ENCODE measurements around the gene VPS35L.
"Not testable (repeated sequence)": the region's sequence is repeated elsewhere in the genome, so short reads cannot be mapped to it uniquely, and the experiment has no call there.

Gene VPS35L

DNA sequence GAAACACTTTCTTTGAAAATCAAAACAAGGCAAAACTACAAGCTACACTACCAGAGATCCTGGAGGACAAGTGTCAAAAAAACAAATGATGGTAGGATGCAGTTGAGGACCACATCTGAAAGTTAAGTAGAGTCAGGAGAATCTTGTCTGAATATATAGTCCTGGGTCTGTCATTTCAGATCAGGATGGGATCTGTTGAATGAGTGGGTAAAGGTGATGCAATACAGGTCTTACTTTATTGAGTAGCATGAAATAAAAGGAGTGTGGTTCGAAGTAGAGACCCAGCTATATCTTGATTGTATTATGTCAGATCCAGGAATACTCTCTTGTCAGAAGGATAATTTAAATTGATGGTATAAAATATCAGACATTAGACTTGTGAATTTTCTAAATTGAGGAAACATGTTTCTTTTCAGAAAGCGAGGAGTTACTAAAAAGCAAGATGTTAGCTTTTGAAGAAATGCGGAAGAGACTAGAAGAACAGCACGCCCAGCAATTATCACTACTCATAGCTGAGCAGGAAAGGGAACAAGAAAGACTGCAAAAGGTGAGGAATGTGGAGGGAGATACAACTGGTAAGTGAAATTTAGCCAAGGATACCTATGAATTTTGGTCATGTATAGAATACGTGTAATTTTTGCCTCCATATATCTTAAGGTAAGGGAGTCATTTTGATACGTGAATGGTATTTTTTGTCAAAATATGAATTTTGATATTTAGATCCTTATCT lies 15.1 kb upstream of the VPS35L start:
- no peak for DNase-seq (ENCODE audit: low read depth, low spot score)

GRCh38 chr16:19542138-19542821 lies 13.2 kb upstream of the VPS35L start:
- DNase-seq (ENCODE audit: low read depth, low spot score) = no peak

DNA sequence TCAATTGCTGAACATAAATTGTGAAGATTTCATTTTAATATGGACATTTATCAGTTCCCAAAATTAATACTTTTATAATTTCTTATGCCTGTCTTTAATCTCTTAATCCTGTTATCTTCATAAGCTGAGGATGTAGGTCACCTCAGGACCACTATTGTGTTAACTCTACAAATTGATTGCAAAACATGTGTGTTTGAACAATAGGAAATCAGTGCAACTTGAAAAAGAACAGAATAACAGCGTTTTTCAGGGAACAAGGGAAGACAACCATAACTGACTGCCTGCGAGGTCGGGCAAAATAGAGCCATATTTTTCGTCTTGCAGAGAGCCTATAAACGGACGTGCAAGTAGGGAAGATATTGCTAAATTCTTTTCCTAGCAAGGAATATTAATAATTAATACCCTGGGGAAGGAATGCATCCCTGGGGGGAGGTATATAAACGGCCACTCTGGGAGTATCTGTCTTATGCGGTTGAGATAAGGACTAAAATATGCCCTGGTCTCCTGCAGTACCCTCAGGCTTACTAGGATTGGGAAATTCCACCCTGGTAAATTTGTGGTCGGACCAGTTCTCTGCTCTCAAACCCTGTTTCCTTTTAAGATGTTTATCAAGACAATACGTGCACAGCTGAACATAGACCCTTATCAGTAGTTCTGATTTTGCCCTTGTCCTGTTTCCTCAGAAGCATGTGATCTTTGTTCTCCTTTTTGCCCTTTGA lies 12.1 kb upstream of the VPS35L start:
- not testable (repeated sequence) for DNase-seq (ENCODE audit: low read depth, low spot score)

DNA sequence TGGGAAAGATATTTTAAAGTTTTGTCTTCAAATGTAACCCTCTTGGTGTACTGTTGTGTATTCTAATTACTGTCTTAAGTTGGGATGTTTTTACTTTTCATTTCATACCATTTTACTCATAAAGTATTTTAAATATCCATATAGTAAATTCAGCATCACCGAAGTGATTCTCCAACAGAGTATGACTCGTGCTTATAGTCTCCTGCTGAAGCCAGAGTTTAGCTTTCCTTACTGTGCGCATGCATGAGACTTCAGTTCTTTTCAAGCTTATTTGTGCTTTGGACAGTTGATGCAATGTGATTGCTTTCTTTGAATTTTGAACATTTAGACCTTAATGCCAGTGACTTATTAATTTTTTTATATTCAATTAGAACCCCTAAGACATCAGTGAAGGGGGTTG lies 7.4 kb upstream of the VPS35L start:
- DNase-seq (ENCODE audit: low read depth, low spot score) = no peak

GRCh38 chr16:19549673-19550072 lies 5.8 kb upstream of the VPS35L start:
- no peak for DNase-seq (ENCODE audit: low read depth, low spot score)

DNA sequence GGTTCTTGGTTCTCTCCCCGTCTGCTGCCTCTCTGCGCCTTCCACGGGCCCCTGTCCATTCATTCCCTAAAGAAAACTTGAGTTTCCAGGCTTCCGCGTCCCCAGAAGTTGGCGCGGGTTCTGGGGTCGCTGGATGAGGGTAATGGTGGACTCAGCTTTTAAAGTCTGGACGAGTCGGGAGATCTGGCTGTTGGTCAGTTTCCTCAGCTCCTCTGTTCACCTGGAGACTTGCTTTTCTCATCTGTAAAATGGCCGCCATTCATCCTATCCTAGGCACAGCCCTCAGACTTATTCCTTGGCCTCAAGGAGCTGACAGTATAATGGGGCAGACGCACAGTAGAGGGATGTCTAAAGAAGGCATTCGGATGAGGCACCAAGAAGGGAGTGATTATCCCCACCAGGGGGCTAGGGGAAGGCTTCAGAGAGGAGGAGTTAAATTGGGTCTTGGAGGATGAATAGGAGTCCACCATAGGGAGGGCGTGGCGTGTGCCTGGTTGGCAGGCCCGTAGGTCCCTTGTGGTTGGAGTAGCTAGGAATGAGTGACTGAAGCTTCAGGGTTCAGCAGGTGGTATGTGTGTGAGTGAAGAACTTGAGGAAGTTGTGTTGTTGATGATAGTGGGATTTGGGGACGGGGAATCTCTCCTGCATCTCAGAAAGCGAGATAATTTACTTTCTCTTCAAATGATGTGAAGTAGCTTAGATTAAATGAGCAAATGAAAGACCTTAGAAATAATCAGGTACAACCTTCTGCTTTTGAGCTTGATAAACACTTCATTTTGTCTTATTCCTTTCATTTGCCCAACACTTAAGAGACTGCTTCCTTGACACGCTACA lies 652 bp downstream of the VPS35L start:
- peak; percentile 96 for DNase-seq (ENCODE audit: low read depth, low spot score)

GRCh38 chr16:19559242-19559910 lies 3.9 kb downstream of the VPS35L start:
- no peak for DNase-seq (ENCODE audit: low read depth, low spot score)

DNA sequence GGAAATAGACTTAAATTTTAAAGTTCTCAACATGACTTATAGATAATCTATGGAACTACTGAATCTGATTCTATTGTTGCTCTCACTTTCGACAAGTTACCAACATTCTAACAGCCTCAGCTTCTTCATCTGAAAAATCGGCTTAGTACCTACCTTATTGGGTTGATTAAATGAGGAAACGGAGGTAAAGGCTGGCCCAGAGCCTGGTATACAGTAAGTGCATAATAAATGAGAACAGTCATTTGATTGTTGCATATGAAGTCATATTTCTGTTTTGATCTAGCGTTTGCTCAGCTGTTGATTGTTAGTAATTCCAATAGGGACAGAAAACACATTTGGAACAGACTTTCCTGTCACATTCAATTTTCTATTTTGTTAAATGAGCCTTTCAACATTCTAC lies 4.6 kb downstream of the VPS35L start:
- DNase-seq (ENCODE audit: low read depth, low spot score) = no peak

GRCh38 chr16:19563377-19563776 lies 7.9 kb downstream of the VPS35L start:
- no peak for DNase-seq (ENCODE audit: low read depth, low spot score)

GRCh38 chr16:19566362-19566761 lies 10.9 kb downstream of the VPS35L start:
- DNase-seq (ENCODE audit: low read depth, low spot score) = no peak

DNA sequence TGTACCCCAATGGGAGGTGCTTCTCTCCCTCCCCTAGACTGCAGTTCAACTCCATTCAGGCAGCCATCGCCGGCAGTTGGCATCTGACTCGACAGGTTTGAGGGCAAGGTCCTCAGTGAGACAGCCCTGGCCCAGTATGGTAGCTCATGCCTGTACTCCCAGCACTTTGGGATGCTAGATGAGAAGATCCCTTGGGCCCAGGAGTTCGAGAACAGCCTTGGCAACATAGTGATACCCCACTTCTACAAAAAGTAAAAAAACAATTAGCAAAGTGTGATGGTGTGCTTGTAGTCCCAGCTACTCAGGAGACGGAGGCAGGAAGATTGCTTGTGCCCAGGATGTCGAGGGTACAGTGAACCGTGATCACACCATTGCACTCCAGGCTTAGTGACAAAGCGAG lies 12.1 kb downstream of the VPS35L start:
- DNase-seq (ENCODE audit: low read depth, low spot score) = no peak

DNA sequence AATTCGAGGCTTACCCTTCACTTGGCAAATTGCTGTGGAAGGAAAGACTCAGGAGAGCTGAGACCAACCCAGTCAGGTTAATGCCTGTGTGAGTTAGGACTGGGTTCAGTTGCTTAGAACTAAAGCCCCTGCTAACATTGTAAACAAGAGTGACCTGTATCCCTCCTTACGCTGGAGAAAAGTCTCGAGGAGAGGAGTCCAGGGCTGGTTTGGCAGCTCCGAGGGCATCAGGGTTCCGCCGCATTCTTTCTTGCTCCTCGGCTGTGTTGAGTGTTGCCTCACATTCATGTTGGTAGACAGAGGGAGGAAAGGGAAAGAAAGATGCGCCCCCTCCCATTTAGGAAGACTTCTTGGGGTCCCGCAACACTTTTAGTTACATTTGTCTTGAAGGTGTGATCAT lies 18.5 kb downstream of the VPS35L start:
- DNase-seq (ENCODE audit: low read depth, low spot score) = no peak

DNA sequence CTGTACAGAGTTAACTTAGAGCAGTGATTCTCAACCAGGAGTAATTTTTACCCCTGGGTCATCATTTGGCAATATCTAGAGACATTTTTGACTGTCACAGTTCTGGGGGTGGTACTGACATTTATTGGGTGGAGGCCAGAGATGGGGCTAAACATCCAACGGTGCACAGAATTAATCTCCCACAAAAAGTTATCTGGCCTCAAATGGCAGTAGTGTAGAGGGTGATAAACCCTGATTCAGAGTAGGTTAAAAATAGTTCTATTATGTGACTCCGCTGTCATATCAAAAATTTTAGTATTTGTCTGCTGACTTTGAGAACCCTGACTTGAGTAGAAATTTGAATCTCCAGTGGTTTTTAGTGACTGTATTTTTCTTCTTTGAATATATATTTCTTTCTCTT lies 19.1 kb downstream of the VPS35L start:
- no peak for DNase-seq (ENCODE audit: low read depth, low spot score)

- no peak for DNase-seq (ENCODE audit: low read depth, low spot score)
Observed at GRCh38 chr16:19578378-19578971, 23.0 kb downstream of the VPS35L start.

DNA sequence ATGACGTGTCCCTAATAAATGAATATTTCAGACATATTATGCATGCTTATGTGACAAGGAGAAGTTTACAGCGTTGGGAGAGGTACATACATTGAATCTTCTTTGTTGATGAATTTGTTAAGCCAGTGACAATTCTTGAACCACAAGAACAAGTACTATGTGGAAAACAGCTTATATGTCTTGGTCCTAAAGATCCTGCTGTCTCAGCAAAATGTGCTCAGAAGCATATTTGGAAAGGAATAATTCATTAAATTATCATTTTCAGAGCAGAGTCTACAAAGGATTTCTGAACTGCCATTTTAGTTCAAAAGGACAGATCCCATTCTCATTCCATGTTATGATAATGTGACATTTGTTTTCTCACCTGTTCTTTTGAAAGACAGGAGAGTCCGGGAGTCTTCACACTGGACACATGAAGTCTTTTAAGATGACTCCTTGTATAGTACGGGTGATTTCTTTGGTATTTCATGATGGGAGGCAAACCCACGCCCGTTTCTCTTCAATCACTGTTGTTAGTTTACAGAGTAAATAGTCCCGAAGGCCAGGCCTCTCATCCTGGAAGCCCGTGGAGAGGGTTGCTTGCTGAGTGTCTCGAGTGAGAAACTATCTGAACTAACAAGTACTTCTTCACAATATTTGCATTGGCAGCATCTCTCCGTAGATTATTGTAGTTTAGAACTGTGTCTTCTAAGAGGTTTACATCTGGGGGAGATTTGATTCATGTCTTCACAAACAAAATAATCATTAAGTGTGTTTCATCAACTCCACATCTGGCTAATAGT lies 26.7 kb downstream of the VPS35L start:
- DNase-seq (ENCODE audit: low read depth, low spot score) = no peak

DNA sequence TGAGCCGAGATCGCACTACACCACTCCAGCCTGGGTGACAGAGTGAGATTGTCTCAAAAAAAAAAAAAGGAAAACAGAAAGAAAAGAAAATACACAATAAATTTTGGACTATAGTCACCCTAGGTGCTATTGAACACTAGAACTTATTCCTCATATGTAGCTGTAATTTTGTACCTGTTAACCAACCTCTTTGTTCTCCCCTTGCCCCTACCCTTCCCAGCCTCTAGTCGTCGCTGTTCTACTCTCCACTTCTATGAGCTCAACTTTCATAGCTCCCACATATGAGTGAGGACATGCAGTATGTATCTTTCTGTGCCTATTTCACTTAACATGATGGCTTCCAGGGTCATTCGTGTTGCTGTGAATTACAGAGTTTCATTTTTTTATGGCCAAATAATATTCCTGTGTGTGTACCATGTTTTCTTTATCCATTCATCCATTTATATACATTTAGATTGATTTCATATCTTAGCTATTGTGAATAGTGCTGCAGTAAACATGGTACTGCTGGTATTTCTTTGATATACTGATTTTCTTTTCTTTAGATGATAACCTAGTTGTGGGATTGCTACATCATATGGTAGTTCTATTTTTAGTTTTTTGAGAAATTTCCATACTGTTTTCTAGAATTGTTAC lies 28.3 kb downstream of the VPS35L start:
- no peak for DNase-seq (ENCODE audit: low read depth, low spot score)

- DNase-seq (ENCODE audit: low read depth, low spot score) = no peak
Observed at GRCh38 chr16:19588661-19589060, 33.2 kb downstream of the VPS35L start.

DNA sequence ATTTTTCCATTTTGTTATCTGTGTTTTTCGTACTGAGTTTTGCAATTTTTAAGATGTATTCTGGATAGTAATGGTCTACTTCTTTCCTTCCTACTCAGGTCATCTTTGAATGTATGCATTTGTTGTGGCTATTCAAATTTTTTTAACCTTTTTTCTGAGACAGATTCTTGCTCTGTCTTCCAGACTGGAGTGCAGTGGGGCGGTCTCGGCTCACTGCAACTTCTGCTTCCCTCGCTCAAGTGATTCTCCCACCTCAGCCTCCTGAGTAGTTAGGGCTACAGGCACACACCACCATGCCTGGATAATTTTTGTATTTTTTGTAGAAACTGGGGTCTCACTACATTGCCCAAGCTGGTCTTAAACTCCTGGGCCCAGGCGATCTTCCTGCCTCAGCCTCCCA lies 33.6 kb downstream of the VPS35L start:
- no peak for DNase-seq (ENCODE audit: low read depth, low spot score)

DNA sequence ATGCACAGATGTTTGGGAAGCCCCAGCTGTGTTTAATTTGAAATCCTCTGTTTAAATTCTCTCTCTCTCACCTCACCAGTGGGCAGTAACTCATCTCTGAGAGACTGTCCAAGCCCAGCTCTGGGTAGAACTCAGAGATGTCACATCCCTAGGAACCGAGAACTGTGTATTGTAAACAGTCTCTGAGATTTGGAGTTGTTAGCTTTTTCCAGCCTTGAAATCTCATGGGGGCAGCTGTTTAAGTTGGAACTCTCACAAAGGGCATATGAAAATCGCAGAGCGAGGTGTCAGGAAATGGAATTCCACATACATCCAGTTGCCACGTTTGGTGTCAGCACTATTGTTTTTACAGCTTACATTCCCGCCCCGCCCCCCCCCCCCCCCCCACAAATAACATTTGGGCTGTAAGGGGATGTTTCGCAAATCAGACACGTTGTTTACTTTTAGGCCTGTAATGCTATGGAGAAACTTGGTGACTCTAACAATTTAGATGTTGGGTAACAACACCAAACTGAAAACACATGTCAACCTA lies 34.3 kb downstream of the VPS35L start:
- DNase-seq (ENCODE audit: low read depth, low spot score) = no peak

Measured in iPS DF 19.7 (cell line).